ENCODE data around the gene PCCA.
"Not testable (repeated sequence)": the region's sequence is repeated elsewhere in the genome, so short reads cannot be mapped to it uniquely, and the experiment has no call there.

Gene PCCA

GRCh38 chr13:100314132-100314910, 225.4 kb downstream of the PCCA start:
- no peak for DNase-seq

GRCh38 chr13:100315522-100315921, 226.6 kb downstream of the PCCA start:
- no peak for DNase-seq

- not testable (repeated sequence) for DNase-seq
Measured at GRCh38 chr13:100318473-100318872, 229.6 kb downstream of the PCCA start.

GRCh38 chr13:100323937-100324336, 235.0 kb downstream of the PCCA start:
- DNase-seq = no peak

GRCh38 chr13:100330662-100331061, 241.8 kb downstream of the PCCA start:
- no peak for DNase-seq

- DNase-seq = no peak
Measured at GRCh38 chr13:100333141-100333540, 244.2 kb downstream of the PCCA start.

GRCh38 chr13:100334214-100334613, 245.3 kb downstream of the PCCA start:
- DNase-seq = no peak

- no peak for DNase-seq
Measured at GRCh38 chr13:100336795-100337516, 248.1 kb downstream of the PCCA start.

GRCh38 chr13:100338275-100338674, 249.4 kb downstream of the PCCA start:
- DNase-seq = no peak

GRCh38 chr13:100339411-100339940, 250.6 kb downstream of the PCCA start:
- no peak for DNase-seq

GRCh38 chr13:100340865-100341264, 252.0 kb downstream of the PCCA start:
- DNase-seq = no peak

- DNase-seq = no peak
Measured at GRCh38 chr13:100341327-100341726, 252.4 kb downstream of the PCCA start.

- no peak for DNase-seq
Measured at GRCh38 chr13:100344544-100344943, 255.7 kb downstream of the PCCA start.

GRCh38 chr13:100347968-100348367, 259.1 kb downstream of the PCCA start:
- no peak for DNase-seq

GRCh38 chr13:100349594-100349993, 260.7 kb downstream of the PCCA start:
- DNase-seq = no peak

GRCh38 chr13:100350601-100351000, 261.7 kb downstream of the PCCA start:
- DNase-seq = no peak

- no peak for DNase-seq
Measured at GRCh38 chr13:100356426-100356825, 267.5 kb downstream of the PCCA start.

- no peak for DNase-seq
Measured at GRCh38 chr13:100356889-100357288, 268.0 kb downstream of the PCCA start.

GRCh38 chr13:100357764-100358163, 268.9 kb downstream of the PCCA start:
- DNase-seq = no peak

- no peak for DNase-seq
Measured at GRCh38 chr13:100361504-100361903, 272.6 kb downstream of the PCCA start.

GRCh38 chr13:100362371-100362770, 273.5 kb downstream of the PCCA start:
- DNase-seq = no peak

- no peak for DNase-seq
Measured at GRCh38 chr13:100362781-100363180, 273.9 kb downstream of the PCCA start.

- DNase-seq = no peak
Measured at GRCh38 chr13:100363285-100363711, 274.4 kb downstream of the PCCA start.

GRCh38 chr13:100363874-100364273, 275.0 kb downstream of the PCCA start:
- DNase-seq = no peak
